ENCODE results near the gene PANX1. TPM values are rescaled to one million over a fixed set of nuclear protein-coding genes. Genes with fewer than 3 reads are reported as not detected.
"Not testable (repeated sequence)": the region's sequence is repeated elsewhere in the genome, so short reads cannot be mapped to it uniquely, and the experiment has no call there.

The PANX1 gene
- total and polyA plus RNA-seq, 8 donors = 2.2 to 10.4 (median 5.1) TPM

DNA sequence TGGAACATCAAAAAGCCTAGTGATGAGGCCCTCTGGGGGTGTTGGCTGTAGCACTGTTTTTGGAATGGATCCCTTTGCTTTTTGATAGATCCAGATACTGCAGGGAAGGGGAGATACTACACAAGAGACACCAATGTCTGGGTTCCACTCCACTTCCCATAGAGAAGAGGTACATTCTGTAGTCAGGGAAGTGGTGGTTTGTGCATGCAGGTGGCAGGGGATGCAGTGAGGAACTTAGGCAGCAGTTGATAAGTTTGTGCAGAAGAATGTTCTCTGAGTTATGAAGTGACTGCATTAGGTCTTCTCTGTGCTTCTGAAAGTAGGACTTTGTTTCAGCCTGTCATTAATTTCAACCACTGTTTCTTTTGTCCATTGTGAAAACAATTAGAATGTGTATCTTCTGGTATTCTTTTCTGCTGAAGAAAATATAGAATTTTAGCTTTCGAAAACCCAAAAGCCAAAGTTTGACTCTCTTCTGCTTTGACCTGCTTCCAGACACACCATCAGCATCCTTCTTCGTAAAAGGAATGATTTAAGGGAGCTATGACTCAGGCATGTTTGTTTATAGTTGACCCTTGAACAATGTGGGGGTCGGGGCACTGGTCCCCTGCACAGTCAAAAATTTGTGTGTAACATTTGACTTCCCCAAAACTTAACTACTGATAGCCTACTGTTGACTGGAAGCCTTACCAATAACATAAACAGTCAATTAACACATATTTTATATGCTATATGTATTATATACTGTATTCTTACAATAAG lies 25.6 kb downstream of the PANX1 start:
- no peak for DNase-seq
- no peak for ATAC-seq
- H3K27me3 ChIP-seq = no peaks in the 10 kb centered on the region
- no peak overlapping the region for H3K4me3 ChIP-seq
- FAIRE-seq = no peak
- TF ChIP-seq, protein P1, sequence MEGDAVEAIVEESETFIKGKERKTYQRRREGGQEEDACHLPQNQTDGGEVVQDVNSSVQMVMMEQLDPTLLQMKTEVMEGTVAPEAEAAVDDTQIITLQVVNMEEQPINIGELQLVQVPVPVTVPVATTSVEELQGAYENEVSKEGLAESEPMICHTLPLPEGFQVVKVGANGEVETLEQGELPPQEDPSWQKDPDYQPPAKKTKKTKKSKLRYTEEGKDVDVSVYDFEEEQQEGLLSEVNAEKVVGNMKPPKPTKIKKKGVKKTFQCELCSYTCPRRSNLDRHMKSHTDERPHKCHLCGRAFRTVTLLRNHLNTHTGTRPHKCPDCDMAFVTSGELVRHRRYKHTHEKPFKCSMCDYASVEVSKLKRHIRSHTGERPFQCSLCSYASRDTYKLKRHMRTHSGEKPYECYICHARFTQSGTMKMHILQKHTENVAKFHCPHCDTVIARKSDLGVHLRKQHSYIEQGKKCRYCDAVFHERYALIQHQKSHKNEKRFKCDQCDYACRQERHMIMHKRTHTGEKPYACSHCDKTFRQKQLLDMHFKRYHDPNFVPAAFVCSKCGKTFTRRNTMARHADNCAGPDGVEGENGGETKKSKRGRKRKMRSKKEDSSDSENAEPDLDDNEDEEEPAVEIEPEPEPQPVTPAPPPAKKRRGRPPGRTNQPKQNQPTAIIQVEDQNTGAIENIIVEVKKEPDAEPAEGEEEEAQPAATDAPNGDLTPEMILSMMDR (IDR thresholded peaks at IDR 0.05) = no peak
- no peak overlapping the region for H3K27ac ChIP-seq
- H3K36me3 ChIP-seq = no peaks in the 10 kb centered on the region
- H3K9me3 ChIP-seq = no peaks in the 10 kb centered on the region
- intact Hi-C loops (cut with DNase I) = no loop called here
- WGBS, 2 donors = 77 to 80% methylated on average over 3 of the region's 3 CpGs
- peaks cover 11 to 37% (median 17%) of the 10 kb centered on the region in 3 donors for H3K4me1 ChIP-seq

DNA sequence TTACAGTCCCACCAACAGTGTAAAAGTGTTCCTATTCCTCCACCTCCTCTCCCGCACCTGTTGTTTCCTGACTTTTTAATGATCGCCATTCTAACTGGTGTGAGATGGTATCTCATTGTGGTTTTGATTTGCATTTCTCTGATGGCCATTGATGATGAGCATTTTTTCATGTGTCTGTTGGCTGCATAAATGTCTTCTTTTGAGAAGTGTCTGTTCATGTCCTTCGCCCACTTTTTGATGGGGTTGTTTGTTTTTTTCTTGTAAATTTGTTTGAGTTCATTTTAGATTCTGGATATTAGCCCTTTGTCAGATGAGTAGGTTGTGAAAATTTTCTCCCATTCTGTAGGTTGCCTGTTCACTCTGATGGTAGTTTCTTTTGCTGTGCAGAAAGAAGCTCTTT lies 28.7 kb downstream of the PANX1 start:
- FAIRE-seq; H3K27me3 ChIP-seq; H3K27ac ChIP-seq; H3K4me3 ChIP-seq; H3K9me3 ChIP-seq; ATAC-seq; intact Hi-C loops (cut with DNase I); DNase-seq; H3K36me3 ChIP-seq: not testable (repeated sequence)
- H3K4me1 ChIP-seq = peaks cover 8 to 14% (median 13%) of the 10 kb centered on the region in 3 donors
- 94 to 96% methylated on average over 2 to 3 of the region's 3 CpGs for WGBS, 2 donors

- H3K4me3 ChIP-seq = no peak overlapping the region
- H3K36me3 ChIP-seq = no peaks in the 10 kb centered on the region
- FAIRE-seq (no peak), DNase-seq (no peak), ATAC-seq (no peak)
- no peaks in the 10 kb centered on the region for H3K4me1 ChIP-seq
- WGBS, 2 donors = 84 to 93% methylated on average over 1 of the region's 1 CpG
- H3K27me3 ChIP-seq = no peaks in the 10 kb centered on the region
- no peaks in the 10 kb centered on the region for H3K9me3 ChIP-seq
- TF ChIP-seq, protein P1 (IDR thresholded peaks at IDR 0.05) = no peak
- H3K27ac ChIP-seq = no peak overlapping the region
- intact Hi-C loops (cut with DNase I) = no loop called here
Observed at GRCh38 chr11:94168882-94169281, 40.2 kb downstream of the PANX1 start.

DNA sequence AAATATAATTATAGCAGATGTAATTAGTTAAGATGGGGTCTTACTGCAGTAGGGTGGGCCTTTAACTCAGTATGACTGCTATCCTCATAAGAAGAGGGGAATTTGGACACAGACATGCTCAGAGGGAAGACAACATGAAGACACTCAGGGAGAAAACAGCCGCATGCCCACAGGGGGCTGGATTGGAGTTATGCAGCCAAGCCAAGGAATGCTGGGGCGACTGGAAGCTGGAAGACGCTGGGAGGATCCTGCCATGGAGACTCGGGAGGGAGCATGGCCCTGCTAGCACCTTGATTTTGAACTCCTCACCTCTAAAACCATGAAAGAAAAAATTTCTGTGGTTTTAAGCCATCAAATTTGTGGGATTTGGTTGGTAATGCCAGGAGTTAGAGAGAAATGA lies 40.9 kb downstream of the PANX1 start:
- no peaks in the 10 kb centered on the region for H3K27me3 ChIP-seq
- WGBS, 2 donors = 90 to 93% methylated on average over 4 of the region's 4 CpGs
- TF ChIP-seq, protein P1 (IDR thresholded peaks at IDR 0.05) = no peak
- H3K9me3 ChIP-seq = no peaks in the 10 kb centered on the region
- H3K4me3 ChIP-seq = no peak overlapping the region
- intact Hi-C loops (cut with DNase I) = no loop called here
- H3K36me3 ChIP-seq = no peaks in the 10 kb centered on the region
- ATAC-seq (no peak), DNase-seq (no peak), FAIRE-seq (no peak)
- H3K27ac ChIP-seq = no peak overlapping the region
- H3K4me1 ChIP-seq = no peaks in the 10 kb centered on the region

- TF ChIP-seq, protein P1 (IDR thresholded peaks at IDR 0.05) = no peak
- Histone ChIP-seq H3K4me1 (no peaks in the 10 kb centered on the region), H3K36me3 (no peaks in the 10 kb centered on the region), H3K27ac (no peak overlapping the region), H3K9me3 (no peaks in the 10 kb centered on the region), H3K4me3 (no peak overlapping the region), H3K27me3 (no peaks in the 10 kb centered on the region)
- DNase-seq = no peak
- no peak for FAIRE-seq
- ATAC-seq = no peak
- WGBS, 2 donors = 87 to 88% methylated on average over 8 of the region's 8 CpGs
- intact Hi-C loops (cut with DNase I) = no loop called here
Observed at GRCh38 chr11:94169930-94170545, 41.4 kb downstream of the PANX1 start.
